ENCODE results near the gene HOXD1. TPM values are rescaled to one million over a fixed set of nuclear protein-coding genes. Genes with fewer than 3 reads are reported as not detected.

HOXD1 gene
- total RNA-seq, 2 donors from 2014 or later = 0.46 to 0.48 TPM

- DNase-seq (ENCODE audit: low spot score) = no peak
- intact Hi-C loops (cut with DNase I) = no loop called here
Measured at GRCh38 chr2:176205126-176205525, 16.7 kb downstream of the HOXD1 start.

- DNase-seq (ENCODE audit: low spot score) = no peak
- intact Hi-C loops (cut with DNase I) = no loop called here
Measured at GRCh38 chr2:176206136-176206535, 17.7 kb downstream of the HOXD1 start.

GRCh38 chr2:176206682-176207081, 18.2 kb downstream of the HOXD1 start:
- DNase-seq (ENCODE audit: low spot score) = no peak
- intact Hi-C loops (cut with DNase I) = no loop called here

GRCh38 chr2:176211110-176211509, 22.6 kb downstream of the HOXD1 start:
- intact Hi-C loops (cut with DNase I) = no loop called here
- no peak for DNase-seq (ENCODE audit: low spot score)

- no peak for DNase-seq (ENCODE audit: low spot score)
- intact Hi-C loops (cut with DNase I) = no loop called here
Measured at GRCh38 chr2:176212276-176212675, 23.8 kb downstream of the HOXD1 start.

- DNase-seq (ENCODE audit: low spot score) = no peak
- intact Hi-C loops (cut with DNase I) = no loop called here
Measured at GRCh38 chr2:176213406-176213805, 24.9 kb downstream of the HOXD1 start.

- intact Hi-C loops (cut with DNase I) = no loop called here
- DNase-seq (ENCODE audit: low spot score) = no peak
Measured at GRCh38 chr2:176227874-176228273, 39.4 kb downstream of the HOXD1 start.

- intact Hi-C loops (cut with DNase I) = no loop called here
- DNase-seq (ENCODE audit: low spot score) = no peak
Measured at GRCh38 chr2:176234156-176234555, 45.7 kb downstream of the HOXD1 start.

GRCh38 chr2:176234940-176235339, 46.5 kb downstream of the HOXD1 start:
- intact Hi-C loops (cut with DNase I) = no loop called here
- no peak for DNase-seq (ENCODE audit: low spot score)

- no peak for DNase-seq (ENCODE audit: low spot score)
- intact Hi-C loops (cut with DNase I) = no loop called here
Measured at GRCh38 chr2:176237456-176237855, 49.0 kb downstream of the HOXD1 start.

GRCh38 chr2:176239031-176239430, 50.6 kb downstream of the HOXD1 start:
- DNase-seq (ENCODE audit: low spot score) = no peak
- intact Hi-C loops (cut with DNase I) = no loop called here

GRCh38 chr2:176240301-176240700, 51.8 kb downstream of the HOXD1 start:
- intact Hi-C loops (cut with DNase I) = no loop called here
- no peak for DNase-seq (ENCODE audit: low spot score)

Small RNA genes lying within 50 kb of the gene (microRNA-seq; reads per million reads assigned to microRNA genes)
- gene MIR10B (ENCODE audit: borderline microRNAs expressed in 2 of 2) = 26,410 to 33,177 reads per million in 2 donors

Other genes with a start within 250 kb of the HOXD1 start
- 10 to 100 TPM; 30.5 to 37.2 TPM for gene LNPK, start 186.4 kb upstream of the HOXD1 start, total RNA-seq
- not detected for gene EVX2, start 104.7 kb upstream of the HOXD1 start, total RNA-seq
- not detected for gene HOXD13, start 95.9 kb upstream of the HOXD1 start, total RNA-seq
- not detected for gene HOXD12, start 88.9 kb upstream of the HOXD1 start, total RNA-seq
- gene HOXD11, start 81.4 kb upstream of the HOXD1 start, total RNA-seq = 1 to 10 TPM in 1 of 2 donors, under 1 TPM in 1; 0.32 to 5.3 TPM
- gene HOXD10, start 71.9 kb upstream of the HOXD1 start, total RNA-seq = 10 to 100 TPM in 1 of 2 donors, 1 to 10 TPM in 1; 1.6 to 10.1 TPM
- 10 to 100 TPM in 1 of 2 donors, 1 to 10 TPM in 1; 7.9 to 12.0 TPM for gene HOXD9, start 65.9 kb upstream of the HOXD1 start, total RNA-seq
- 10 to 100 TPM; 30.6 to 31.3 TPM for gene HOXD8, start 59.0 kb upstream of the HOXD1 start, total RNA-seq
- 1 to 10 TPM; 7.2 to 9.9 TPM for gene HOXD4, start 37.1 kb upstream of the HOXD1 start, total RNA-seq
- gene HOXD3, start 31.4 kb upstream of the HOXD1 start, total RNA-seq = 10 to 100 TPM in 1 of 2 donors, 1 to 10 TPM in 1; 9.0 to 10.9 TPM
- gene MTX2, start 80.8 kb downstream of the HOXD1 start, total RNA-seq = 10 to 100 TPM; 18.7 to 20.1 TPM

Data from posterior vena cava (tissue), 2 donors.